H9 (cell line): Measurements from ENCODE around the gene LETM1. TPM values are rescaled to one million over a fixed set of nuclear protein-coding genes. Genes with fewer than 3 reads are reported as not detected.

Experiments
- DNase-seq: peaks from one replicate; pipeline ENCODE4 v3.0.0-alpha.2; 2017
- H2AFZ ChIP-seq: one replicate; pipeline ENCODE4 v1.6.1; 2013; ENCODE audit warnings: mild to moderate bottlenecking, low read length, control low read depth, moderate library complexity
- H2AK5ac ChIP-seq: 2 replicates; pipeline ENCODE4 v1.6.1; 2013; ENCODE audit warnings: low read length, control low read depth, mixed read lengths; ENCODE audit not compliant: insufficient read length
- H2BK120ac ChIP-seq: one replicate; pipeline ENCODE4 v1.6.1; 2013; ENCODE audit warnings: low read depth, mild to moderate bottlenecking, low read length, control low read depth, inconsistent platforms; ENCODE audit not compliant: poor library complexity, severe bottlenecking
- H2BK12ac ChIP-seq: 2 replicates; pipeline ENCODE4 v1.6.1; 2013; ENCODE audit warnings: low read length, control low read depth, mixed read lengths, low read depth; ENCODE audit not compliant: insufficient read length
- H2BK15ac ChIP-seq: 2 replicates; pipeline ENCODE4 v1.6.1; 2013; ENCODE audit warnings: low read depth, low read length, control low read depth
- H2BK20ac ChIP-seq: one replicate; pipeline ENCODE4 v1.6.1; 2013; ENCODE audit warnings: low read depth, mild to moderate bottlenecking, low read length, control low read depth, inconsistent platforms; ENCODE audit not compliant: poor library complexity, severe bottlenecking
- H2BK5ac ChIP-seq: 2 replicates; pipeline ENCODE4 v1.6.1; 2013; ENCODE audit warnings: low read length, control low read depth, mixed read lengths; ENCODE audit not compliant: insufficient read length
- H3K14ac ChIP-seq: 2 replicates; pipeline ENCODE4 v1.6.1; 2013; ENCODE audit warnings: low read length, control low read depth; ENCODE audit not compliant: insufficient read depth
- H3K18ac ChIP-seq: 2 replicates; pipeline ENCODE4 v1.6.1; 2013; ENCODE audit warnings: low read depth, mild to moderate bottlenecking, mixed read lengths, low read length, control low read depth; ENCODE audit not compliant: insufficient read length
- H3K23ac ChIP-seq: 2 replicates; pipeline ENCODE4 v1.6.1; 2013; ENCODE audit warnings: low read length, control low read depth, mixed read lengths, low read depth; ENCODE audit not compliant: insufficient read length
- H3K23me2 ChIP-seq: 2 replicates; pipeline ENCODE4 v1.6.1; 2013; ENCODE audit warnings: low read depth, mild to moderate bottlenecking, mixed read lengths, low read length, control low read depth; ENCODE audit not compliant: insufficient read length, poor library complexity, severe bottlenecking
- H3K27ac ChIP-seq: 2 replicates; pipeline ENCODE4 v1.5.1; 2013; ENCODE audit warnings: low read length, control low read depth, mixed read lengths, low read depth; ENCODE audit not compliant: insufficient read length
- H3K27me3 ChIP-seq: 2 replicates; pipeline ENCODE4 v1.6.1; 2013; ENCODE audit warnings: low read length, control low read depth, inconsistent platforms; ENCODE audit not compliant: insufficient read depth
- H3K4ac ChIP-seq: 2 replicates; pipeline ENCODE4 v1.6.1; 2013; ENCODE audit warnings: low read depth, mild to moderate bottlenecking, control low read depth, inconsistent platforms, low read length, moderate library complexity
- H3K4me1 ChIP-seq: 2 replicates; pipeline ENCODE4 v1.6.1; 2013; ENCODE audit warnings: low read length, control low read depth, inconsistent platforms; ENCODE audit not compliant: insufficient read depth
- H3K4me2 ChIP-seq: 2 replicates; pipeline ENCODE4 v1.6.1; 2013; ENCODE audit warnings: low read length, control low read depth, mixed read lengths; ENCODE audit not compliant: insufficient read length, insufficient read depth
- H3K56ac ChIP-seq: 2 replicates; pipeline ENCODE4 v1.6.1; 2013; ENCODE audit warnings: low read depth, mild to moderate bottlenecking, mixed read lengths, low read length, control low read depth; ENCODE audit not compliant: insufficient read length
- H3K79me1 ChIP-seq: 2 replicates; pipeline ENCODE4 v1.6.1; 2013; ENCODE audit warnings: low read depth, mild to moderate bottlenecking, moderate library complexity, low read length, control low read depth, inconsistent platforms; ENCODE audit not compliant: insufficient read depth, poor library complexity, severe bottlenecking
- H3K79me2 ChIP-seq: 2 replicates; pipeline ENCODE4 v1.6.1; 2013; ENCODE audit warnings: low read length, control low read depth, inconsistent platforms; ENCODE audit not compliant: insufficient read depth
- H3K9ac ChIP-seq: 2 replicates; pipeline ENCODE4 v1.6.1; 2013; ENCODE audit warnings: low read length, control low read depth, mixed read lengths; ENCODE audit not compliant: insufficient read length; ENCODE audit errors: extremely low read depth
- H3K9me3 ChIP-seq: one replicate; pipeline ENCODE4 v1.6.1; 2013; ENCODE audit warnings: low read depth, low read length, inconsistent platforms; ENCODE audit not compliant: control insufficient read depth
- H3T11ph ChIP-seq: one replicate; pipeline ENCODE4 v1.6.1; 2013; ENCODE audit warnings: mild to moderate bottlenecking, low read length, control low read depth, inconsistent platforms
- H4K20me1 ChIP-seq: one replicate; pipeline ENCODE4 v1.6.1; 2013; ENCODE audit not compliant: control insufficient read depth, insufficient read length, insufficient read depth
- H4K5ac ChIP-seq: 2 replicates; pipeline ENCODE4 v1.6.1; 2013; ENCODE audit warnings: low read depth, mild to moderate bottlenecking, mixed read lengths, low read length, control low read depth; ENCODE audit not compliant: insufficient read length
- H4K8ac ChIP-seq: replicated peaks from 2 replicates; pipeline ENCODE4 v1.6.1; 2013; ENCODE audit warnings: low read length, control low read depth, mixed read lengths, low read depth; ENCODE audit not compliant: insufficient read length
- H4K91ac ChIP-seq: 2 replicates; pipeline ENCODE4 v1.6.1; 2013; ENCODE audit warnings: low read depth, mild to moderate bottlenecking, moderate library complexity, mixed read lengths, low read length, control low read depth; ENCODE audit not compliant: insufficient read length
- H3K27ac Mint-ChIP-seq, 3 experiments: 2 replicates in 2 of 3; 3 replicates in 1 of 3; pipeline ENCODE4 v1.8.0; 2020 to 2021; ENCODE audit warnings: mixed read lengths in 3 of 3, mild to moderate bottlenecking in 1 of 3, moderate library complexity in 1 of 3
- H3K27me3 Mint-ChIP-seq: 2 replicates; pipeline ENCODE4 v1.8.0; 2021; ENCODE audit warnings: low read depth, mild to moderate bottlenecking, moderate library complexity, mixed read lengths
- H3K36me3 Mint-ChIP-seq, 3 experiments: 2 replicates in 2 of 3; 3 replicates in 1 of 3; pipeline ENCODE4 v1.8.0; 2020 to 2021; ENCODE audit warnings: low read depth in 3 of 3, mixed read lengths in 3 of 3; ENCODE audit not compliant: insufficient read depth in 1 of 3
- H3K4me1 Mint-ChIP-seq, 2 experiments: 2 replicates each; pipeline ENCODE4 v1.8.0; 2020; ENCODE audit warnings: mixed read lengths in 2 of 2
- H3K4me3 Mint-ChIP-seq, 2 experiments: 2 replicates in 1 of 2; 3 replicates in 1 of 2; pipeline ENCODE4 v1.8.0; 2020 to 2021; ENCODE audit warnings: mild to moderate bottlenecking in 2 of 2, mixed read lengths in 2 of 2, moderate library complexity in 1 of 2
- H3K9me3 Mint-ChIP-seq, 2 experiments: 2 replicates in 1 of 2; 3 replicates in 1 of 2; pipeline ENCODE4 v1.8.0; 2020; ENCODE audit warnings: mild to moderate bottlenecking in 2 of 2, mixed read lengths in 2 of 2, moderate library complexity in 1 of 2
- CTCF ChIP-seq: fragments of 200-600 bp; sonication (generic); conservative IDR thresholded peaks from 3 replicates; pipeline ENCODE4 v1.8.0; 2021; ENCODE audit warnings: antibody characterized with exemption, mild to moderate bottlenecking
- WGBS: extraction: QIAGEN DNeasy Blood & Tissue Kit; methylation state at CpG from one replicate; pipeline ENCODE4 v1.1.7; 2013; ENCODE audit warnings: missing lambda C conversion rate, low lambda C conversion rate, mixed read lengths; ENCODE audit not compliant: insufficient read length; ENCODE audit errors: extremely low coverage; 5-methylcytosine and 5-hydroxymethylcytosine counted together
- total RNA-seq: library from RNA; stranded (reverse); gene quantifications from 2 replicates; pipeline ENCODE4 v1.2.1, GENCODE V29; 2021

Gene LETM1
- total RNA-seq, 1 experiment from 2014 or later, result 43.4 TPM

- Histone ChIP-seq H3K27me3 (no peaks in the 10 kb centered on the region; the same call in 1 of the 2 replicates), H2BK120ac (no peak overlapping the region), H4K5ac (no peak overlapping the region), H3K4ac (no peak overlapping the region), H2BK5ac (no peak overlapping the region), H2BK12ac (no peak overlapping the region), H2BK15ac (no peak overlapping the region), H3K9me3 (no peaks in the 10 kb centered on the region), H3K23me2 (peaks cover 7% of the 10 kb centered on the region), H2BK20ac (no peak overlapping the region), H4K20me1 (no peaks in the 10 kb centered on the region), H3K56ac (no peak overlapping the region), H4K8ac (no peak overlapping the region), H3K9ac (no peak overlapping the region), H3T11ph (no peak overlapping the region), H3K27ac (no peak overlapping the region), H3K23ac (no peak overlapping the region), H2AFZ (no peak overlapping the region), H3K18ac (no peak overlapping the region), H4K91ac (no peak overlapping the region), H2AK5ac (no peak overlapping the region), H3K14ac (no peak overlapping the region), H3K79me2 (peaks cover 42% of the 10 kb centered on the region; the same call in 1 of the 2 replicates), H3K4me2 (no peak overlapping the region), H3K4me1 (no peaks in the 10 kb centered on the region; the same call in 1 of the 2 replicates), H3K79me1 (peaks cover 14% of the 10 kb centered on the region)
- H3K9me3 Mint-ChIP-seq, result no peaks in the 10 kb centered on the region
- H3K4me3 Mint-ChIP-seq, result peak overlapping the region in 1 of 2 experiments; percentile 30; a peak in 2 of 5 replicates
- no peaks in the 10 kb centered on the region; a peak in 3 of 7 replicates for H3K36me3 Mint-ChIP-seq
- peaks cover 35 to 39% of the 10 kb centered on the region in 2 experiments for H3K4me1 Mint-ChIP-seq
- peaks cover 11% of the 10 kb centered on the region for H3K27me3 Mint-ChIP-seq
- no CpG with 5 or more reads among the region's 3 CpGs for WGBS
- TF ChIP-seq CTCF, result no peak
- DNase-seq, result no peak
- H3K27ac Mint-ChIP-seq, result no peak overlapping the region
Measured at GRCh38 chr4:1874201-1874600, 18.2 kb upstream of the LETM1 start.
